ENCODE data around the gene FXR1. TPM values are rescaled to one million over a fixed set of nuclear protein-coding genes. Genes with fewer than 3 reads are reported as not detected.

The FXR1 gene
- total and polyA plus RNA-seq, 2 of the 4 experiments (the other 2 are of a cell fraction): 110 to 182 TPM

GRCh38 chr3:180989291-180990163 is 77.1 kb downstream of the FXR1 start, which contains the start of gene DNAJC19:
Gene DNAJC19, minus strand, starts transcription at chr3:180989736. Its CDS starts 134 bp downstream, at chr3:180989602.
- H2BK20ac ChIP-seq (ENCODE audit: low read depth, low read length): no peak within 1 kb of the TSS
- H4K8ac ChIP-seq (ENCODE audit: low read depth in 2 of 2, low read length in 2 of 2): peak within 1 kb of the TSS; percentile 51 to 86
- H2AFZ ChIP-seq (replicated peaks; ENCODE audit: low read length, poor library complexity): peak within 1 kb of the TSS; percentile 96
- ChIA-PET POLR2A (ENCODE audit: unreplicated experiment) (no interaction called here), CTCF (interaction anchor here (0.9 kb wide), 1 partner anchor 11 kb away, joined by 3 read pairs; no protein-coding TSS in a partner anchor)
- WGBS, 2 experiments (ENCODE audit: extremely low coverage in 2 of 2, insufficient read length in 1 of 2): no CpG with 5 or more reads among the region's 43 CpGs
- H3K4me2 ChIP-seq (ENCODE audit: low read depth, low read length): peak within 1 kb of the TSS; percentile 98
- no peak within 1 kb of the TSS for H2BK15ac ChIP-seq (ENCODE audit: low read depth, low read length)
- peak within 1 kb of the TSS; percentile 56 for H4K5ac ChIP-seq (ENCODE audit: low read depth, low read length)
- no peaks in the 10 kb centered on the region for H3K4me1 ChIP-seq (ENCODE audit: control insufficient read depth, insufficient read depth, low read length)
- H3K9me1 ChIP-seq (ENCODE audit: insufficient read depth, low read length): no peaks in the 10 kb centered on the region
- DNase-seq (peak; percentile 97), ATAC-seq (ENCODE audit: low read depth) (peak; percentile 99)
- dilution Hi-C loops (cut with HindIII; ENCODE audit: low sequenced_read_pairs, unreplicated experiment): no loop called here
- peak within 1 kb of the TSS; percentile 75 for H3K9ac ChIP-seq (ENCODE audit: low read depth, low read length)
- peaks cover 4% of the 10 kb centered on the region for H3K36me3 ChIP-seq (ENCODE audit: control insufficient read depth, insufficient read depth, low read length)
- no peak within 1 kb of the TSS for H2BK120ac ChIP-seq (ENCODE audit: low read depth, low read length)
- peaks cover 8 to 12% of the 10 kb centered on the region in 2 experiments for H3K79me1 ChIP-seq (ENCODE audit: low read depth in 1 of 2, low read length in 2 of 2)
- in situ Hi-C loops (cut with MboI; ENCODE audit: low sequenced_read_pairs): no loop called here
- no peaks in the 10 kb centered on the region for H3K27me3 ChIP-seq (ENCODE audit: control insufficient read depth, insufficient read depth, low read length)
- no peaks in the 10 kb centered on the region for H3K9me3 ChIP-seq (ENCODE audit: control insufficient read depth, insufficient read depth, low read length)
- peak within 1 kb of the TSS; percentile 37 for H2BK5ac ChIP-seq (ENCODE audit: low read depth, low read length, poor library complexity, severe bottlenecking)
- no peak within 1 kb of the TSS for H3K23ac ChIP-seq (ENCODE audit: low read depth, low read length)
- no peaks in the 10 kb centered on the region for H4K20me1 ChIP-seq (ENCODE audit: insufficient read depth, low read length)
- H3K14ac ChIP-seq (replicated peaks; ENCODE audit: low read depth, low read length): peak within 1 kb of the TSS; percentile 34
- H3K18ac ChIP-seq (ENCODE audit: low read depth, low read length): no peak within 1 kb of the TSS
- no peak within 1 kb of the TSS for H2AK5ac ChIP-seq (ENCODE audit: low read depth, low read length)
- peak within 1 kb of the TSS; percentile 51 for H3K4ac ChIP-seq (ENCODE audit: low read depth, low read length)
- peak within 1 kb of the TSS; percentile 63 for H2AK9ac ChIP-seq (replicated peaks; ENCODE audit: low read depth, low read length, poor library complexity)
- BruUV-seq (replicated peaks): no TSS peak
- peak within 1 kb of the TSS; percentile 79 for H3K4me3 ChIP-seq (ENCODE audit: insufficient read depth, low read depth, low read length)
- intact Hi-C loops (cut with micrococcal nuclease): loop anchor here (10.0 kb wide), 1 partner anchor 1695 kb away; no protein-coding TSS in a partner anchor
- peak within 1 kb of the TSS; percentile 65 for H3K27ac ChIP-seq (ENCODE audit: insufficient read depth, low read length)
- H4K91ac ChIP-seq (ENCODE audit: insufficient read depth, low read depth, low read length): peak within 1 kb of the TSS; percentile 11
- peak within 1 kb of the TSS; percentile 55; the same call in 1 of the 2 replicates for H3K56ac ChIP-seq (ENCODE audit: extremely low read depth, insufficient read depth, low read length)
- TF ChIP-seq SMC3 (IDR thresholded peaks at IDR 0.05; ENCODE audit: low read depth, low read length): no peak
- no peak for TF ChIP-seq FOS (IDR thresholded peaks at IDR 0.05; ENCODE audit: low read depth, low read length)
- TF ChIP-seq ELK1 (IDR thresholded peaks at IDR 0.05; ENCODE audit: borderline replicate concordance, low read depth, low read length): no peak
- no peak for TF ChIP-seq RAD21 (IDR thresholded peaks at IDR 0.05; ENCODE audit: low read length)
- no peak for TF ChIP-seq CTCF (conservative IDR thresholded peaks at IDR 0.05; ENCODE audit: low read depth, low read length)
- no peak for TF ChIP-seq RCOR1 (IDR thresholded peaks at IDR 0.05; ENCODE audit: insufficient replicate concordance, low read length)
- TF ChIP-seq MXI1 (IDR thresholded peaks at IDR 0.05; ENCODE audit: borderline replicate concordance, low read depth, low read length): peak; percentile 45; the same call in 1 of the 2 replicates
- no peak for TF ChIP-seq RFX5 (IDR thresholded peaks at IDR 0.05; ENCODE audit: low read depth, low read length)
- TF ChIP-seq MAZ (IDR thresholded peaks at IDR 0.05; ENCODE audit: borderline replicate concordance, low read depth, low read length): 0 out of 2 replicates have a peak, but pooled peaks have one; percentile 13
- TF ChIP-seq NFE2L2 (IDR thresholded peaks at IDR 0.05; ENCODE audit: low read depth, low read length): no peak
- peak; percentile 65 for TF ChIP-seq CEBPB (IDR thresholded peaks at IDR 0.05; ENCODE audit: low read depth, low read length)
- no peak for TF ChIP-seq USF2 (IDR thresholded peaks at IDR 0.05; ENCODE audit: low read depth, low read length)
- no peak for TF ChIP-seq MAFK (IDR thresholded peaks at IDR 0.05; ENCODE audit: low read depth, low read length)
